H1 (cell line): ENCODE results near the gene GRIK4. TPM values are rescaled to one million over a fixed set of nuclear protein-coding genes. Genes with fewer than 3 reads are reported as not detected.

Experiments used
- CTCF ChIA-PET: fragments of 300-600 bp; sonication (Branson Sonifier 250); formaldehyde crosslinking; loops from one replicate; lab custom pipeline; 2021; ENCODE audit not compliant: partially characterized antibody; lab: Charles Lee
- POLR2A ChIA-PET: fragments of 300-600 bp; sonication (Branson Sonifier 250); formaldehyde crosslinking; loops from one replicate; lab custom pipeline; 2021; ENCODE audit warnings: inconsistent platforms; ENCODE audit not compliant: partially characterized antibody; lab: Charles Lee
- DNase-seq, 2 experiments: peaks; one replicate each; pipeline versions ENCODE4 v3.0.0 to v3.0.0-alpha.2; 2010 to 2022; ENCODE audit warnings: low spot score in 2 of 2, low read depth in 1 of 2, mixed read lengths in 1 of 2
- FAIRE-seq: peaks from 2 replicates; lab custom pipeline; 2011; peaks lifted over from hg19 to GRCh38; lab: Jason Lieb, UNC
- H2AFZ ChIP-seq: 2 replicates; pipeline ENCODE4 v1.8.1; 2012; ENCODE audit warnings: low read length, inconsistent platforms
- H2AK5ac ChIP-seq: 2 replicates; pipeline ENCODE4 v1.6.1; 2013; ENCODE audit warnings: low read depth, low read length
- H2BK120ac ChIP-seq: replicated peaks from 2 replicates; pipeline ENCODE3; 2013; ENCODE audit warnings: low read depth, low read length, inconsistent platforms
- H2BK12ac ChIP-seq: 2 replicates; pipeline ENCODE4 v1.6.1; 2013; ENCODE audit warnings: low read depth, low read length
- H2BK15ac ChIP-seq: 2 replicates; pipeline ENCODE4 v1.6.1; 2013; ENCODE audit warnings: low read length
- H2BK20ac ChIP-seq: 2 replicates; pipeline ENCODE4 v1.6.1; 2013; ENCODE audit warnings: low read length
- H2BK5ac ChIP-seq: 2 replicates; pipeline ENCODE4 v1.6.1; 2013; ENCODE audit warnings: low read depth, low read length
- H3K14ac ChIP-seq: 2 replicates; pipeline ENCODE4 v1.6.1; 2013; ENCODE audit warnings: inconsistent platforms; ENCODE audit not compliant: insufficient read length
- H3K18ac ChIP-seq: 2 replicates; pipeline ENCODE4 v1.6.1; 2013; ENCODE audit warnings: low read length; ENCODE audit errors: extremely low read depth
- H3K23ac ChIP-seq: 2 replicates; pipeline ENCODE4 v1.6.1; 2013; ENCODE audit warnings: inconsistent platforms; ENCODE audit not compliant: insufficient read length
- H3K23me2 ChIP-seq: 2 replicates; pipeline ENCODE4 v1.6.1; 2013; ENCODE audit warnings: low read depth, low read length
- H3K27ac ChIP-seq: 2 replicates; pipeline ENCODE4 v1.6.1; 2011; ENCODE audit warnings: low read depth, low read length, inconsistent platforms
- H3K27me3 ChIP-seq, 4 experiments: replicated peaks in 1 of 4; 1 replicate in 1 of 4; 2 replicates in 3 of 4; pipeline versions ENCODE4 v1.6.1 to v1.8.1; 2011 to 2013; ENCODE audit warnings: low read length in 3 of 4, mild to moderate bottlenecking in 3 of 4, inconsistent platforms in 2 of 4, mixed read lengths in 2 of 4, moderate library complexity in 1 of 4; ENCODE audit not compliant: control insufficient read depth in 3 of 4, insufficient read depth in 3 of 4; ENCODE audit errors: extremely low read depth in 1 of 4
- H3K36me3 ChIP-seq, 4 experiments: 2 replicates each; pipeline versions ENCODE4 v1.6.1 to v1.8.1; 2011 to 2013; ENCODE audit warnings: mild to moderate bottlenecking in 4 of 4, low read length in 3 of 4, moderate library complexity in 2 of 4, control low read depth in 1 of 4, inconsistent platforms in 1 of 4; ENCODE audit not compliant: insufficient read depth in 4 of 4, control insufficient read depth in 2 of 4
- H3K4ac ChIP-seq: replicated peaks from 2 replicates; pipeline ENCODE3; 2013; ENCODE audit warnings: low read length, low read depth, mixed read lengths, inconsistent platforms; ENCODE audit not compliant: insufficient read length
- H3K4me1 ChIP-seq, 4 experiments: replicated peaks in 1 of 4; 1 replicate in 1 of 4; 2 replicates in 3 of 4; pipeline versions ENCODE4 v1.6.1 to v1.8.1; 2011 to 2013; ENCODE audit warnings: low read length in 3 of 4, inconsistent platforms in 2 of 4, mixed read lengths in 1 of 4; ENCODE audit not compliant: insufficient read depth in 4 of 4, control insufficient read depth in 3 of 4
- H3K4me2 ChIP-seq, 2 experiments: 2 replicates each; pipeline versions ENCODE4 v1.6.1 to v1.8.1; 2011 to 2013; ENCODE audit warnings: low read depth in 2 of 2, low read length in 2 of 2, control low read depth in 1 of 2, inconsistent platforms in 1 of 2, mild to moderate bottlenecking in 1 of 2; ENCODE audit not compliant: insufficient read depth in 1 of 2
- H3K4me3 ChIP-seq, 4 experiments: fragments of 200-600, 300-600 bp in 1 of 4; sonication (generic), shearing (Covaris generic), sonication (Bioruptor Twin) in 1 of 4; 2 replicates each; pipeline versions ENCODE4 v1.5.1 to v1.8.1; 2011 to 2016; ENCODE audit warnings: low read length in 4 of 4, low read depth in 3 of 4, control low read depth in 2 of 4, inconsistent platforms in 2 of 4, mild to moderate bottlenecking in 2 of 4, mixed read lengths in 1 of 4, moderate library complexity in 1 of 4; ENCODE audit not compliant: insufficient read depth in 2 of 4; ENCODE audit errors: extremely low read depth in 1 of 4
- H3K56ac ChIP-seq: replicated peaks from 2 replicates; pipeline ENCODE3; 2013; ENCODE audit warnings: low read depth, mild to moderate bottlenecking, mixed read lengths, low read length, inconsistent platforms; ENCODE audit not compliant: insufficient read length
- H3K79me1 ChIP-seq: 2 replicates; pipeline ENCODE4 v1.6.1; 2013; ENCODE audit warnings: low read depth, low read length, control low read depth
- H3K79me2 ChIP-seq, 2 experiments: 2 replicates each; pipeline versions ENCODE4 v1.6.1 to v1.8.1; 2012 to 2013; ENCODE audit warnings: low read length in 2 of 2, mild to moderate bottlenecking in 2 of 2, inconsistent platforms in 1 of 2; ENCODE audit not compliant: insufficient read depth in 2 of 2, control insufficient read depth in 1 of 2
- H3K9ac ChIP-seq, 4 experiments: replicated peaks in 1 of 4; 1 replicate in 1 of 4; 2 replicates in 3 of 4; pipeline versions ENCODE4 v1.6.1 to v1.8.1; 2011 to 2013; ENCODE audit warnings: low read depth in 3 of 4, low read length in 3 of 4, control low read depth in 2 of 4, mild to moderate bottlenecking in 2 of 4, moderate library complexity in 2 of 4, inconsistent platforms in 1 of 4; ENCODE audit errors: extremely low read depth in 1 of 4
- H3K9me3 ChIP-seq, 2 experiments: 2 replicates each; pipeline versions ENCODE4 v1.6.1 to v1.8.1; 2012 to 2013; ENCODE audit warnings: mild to moderate bottlenecking in 2 of 2, moderate library complexity in 2 of 2, control low read depth in 1 of 2, inconsistent platforms in 1 of 2, low read depth in 1 of 2, low read length in 1 of 2, mixed read lengths in 1 of 2; ENCODE audit not compliant: insufficient read depth in 2 of 2
- H4K20me1 ChIP-seq, 2 experiments: replicated peaks in 1 of 2; 2 replicates each; pipeline versions ENCODE3 to v1.8.1; 2011 to 2013; ENCODE audit warnings: inconsistent platforms in 2 of 2, low read length in 2 of 2, mild to moderate bottlenecking in 1 of 2; ENCODE audit not compliant: insufficient read depth in 2 of 2, control insufficient read depth in 1 of 2
- H4K5ac ChIP-seq: 2 replicates; pipeline ENCODE4 v1.6.1; 2013; ENCODE audit warnings: low read length, low read depth, mixed read lengths, inconsistent platforms; ENCODE audit not compliant: insufficient read length
- H4K8ac ChIP-seq: 2 replicates; pipeline ENCODE4 v1.8.0; 2013; ENCODE audit warnings: mild to moderate bottlenecking, moderate library complexity, low read length, inconsistent platforms; ENCODE audit not compliant: insufficient read depth; ENCODE audit errors: extremely low read depth
- H4K91ac ChIP-seq: replicated peaks from 2 replicates; pipeline ENCODE3; 2013; ENCODE audit warnings: low read length, mixed read lengths, inconsistent platforms; ENCODE audit not compliant: insufficient read length
- KDM4A ChIP-seq: IDR thresholded peaks from one replicate; pipeline ENCODE4 v1.7.1; 2012; ENCODE audit warnings: low read depth, mild to moderate bottlenecking, moderate library complexity, low read length, inconsistent platforms; ENCODE audit not compliant: severe bottlenecking
- NANOG ChIP-seq: IDR thresholded peaks from 2 replicates; pipeline ENCODE4 v1.6.1; 2011; ENCODE audit warnings: low read length, low read depth, mild to moderate bottlenecking, inconsistent platforms; ENCODE audit not compliant: insufficient read depth, poor library complexity, severe bottlenecking
- SP2 ChIP-seq: IDR thresholded peaks from 2 replicates; pipeline ENCODE4 v1.6.1; 2012; ENCODE audit warnings: mild to moderate bottlenecking, low read length, inconsistent platforms
- WGBS, 2 experiments: shearing (Covaris generic) in 1 of 2; methylation state at CpG; one replicate each; pipeline versions ENCODE4 v1.1.6 to v1.1.7; 2013 to 2015; ENCODE audit warnings: low lambda C conversion rate in 2 of 2, mixed read lengths in 2 of 2, inconsistent platforms in 1 of 2, low coverage in 1 of 2, missing lambda C conversion rate in 1 of 2; ENCODE audit not compliant: insufficient replicate concordance in 2 of 2, insufficient coverage in 1 of 2, insufficient read length in 1 of 2; ENCODE audit errors: extremely low coverage in 1 of 2, missing lambda C conversion rate in 1 of 2; 5-methylcytosine and 5-hydroxymethylcytosine counted together
- polyA plus RNA-seq, 7 experiments: library from polyadenylated mRNA; depleted of rRNA in 3 of 7; stranded (reverse) in 5 of 7; unstranded in 2 of 7; fragments of >200 nt in 5 of 7; fragments of 200-250 nt in 2 of 7; gene quantifications; 1 replicate in 5 of 7; 2 replicates in 1 of 7; 4 replicates in 1 of 7; pipeline versions ENCODE4 v1.2.1 to v1.2.3, GENCODE V29; 2011 to 2013; ENCODE audit warnings: missing spikeins in 2 of 7, mixed read lengths in 2 of 7
- total RNA-seq: library from RNA; stranded (reverse); fragmentation: NEBNext Ultra II Directional; extraction: Animal tissue kit (Norgen Biotek cat#: 25700); gene quantifications from 2 replicates; pipeline ENCODE4 v1.2.1, GENCODE V29; 2021
- TF ChIP-seq, protein P1 (sequence below): IDR thresholded peaks from 2 replicates; pipeline ENCODE4 v1.6.1; 2012; ENCODE audit warnings: low read length, inconsistent platforms

GRIK4 gene
- total and polyA plus RNA-seq, 2 of the 8 experiments (the other 6 are each of a cell fraction or from before 2014, with no cell fraction given), result 1.2 to 2.9 TPM

DNA sequence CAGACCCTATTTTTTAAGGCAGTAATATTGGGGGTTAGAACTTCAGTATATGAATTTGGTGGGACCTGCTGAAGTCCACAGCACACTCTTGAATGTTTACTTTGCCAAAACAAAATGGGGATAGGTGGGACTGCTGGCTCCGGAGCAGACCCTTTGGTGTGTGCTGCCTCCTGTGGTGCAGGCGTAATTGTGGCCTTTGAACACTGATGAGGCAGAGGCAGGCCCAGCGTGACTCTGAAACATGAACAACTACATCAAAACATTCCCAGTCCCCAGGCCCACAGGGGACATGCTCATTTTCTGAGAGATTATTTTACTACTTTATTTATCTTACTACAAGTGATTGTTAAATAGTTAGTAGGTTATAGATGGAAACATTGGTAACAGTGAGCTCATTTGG, 287.3 kb downstream of the GRIK4 start:
- Histone ChIP-seq H3K4ac (no peak overlapping the region), H3K23ac (no peak overlapping the region)
- FAIRE-seq, result no peak
- TF ChIP-seq NANOG (peak; percentile 48), KDM4A (no peak), SP2 (no peak)
- TF ChIP-seq, protein P1, sequence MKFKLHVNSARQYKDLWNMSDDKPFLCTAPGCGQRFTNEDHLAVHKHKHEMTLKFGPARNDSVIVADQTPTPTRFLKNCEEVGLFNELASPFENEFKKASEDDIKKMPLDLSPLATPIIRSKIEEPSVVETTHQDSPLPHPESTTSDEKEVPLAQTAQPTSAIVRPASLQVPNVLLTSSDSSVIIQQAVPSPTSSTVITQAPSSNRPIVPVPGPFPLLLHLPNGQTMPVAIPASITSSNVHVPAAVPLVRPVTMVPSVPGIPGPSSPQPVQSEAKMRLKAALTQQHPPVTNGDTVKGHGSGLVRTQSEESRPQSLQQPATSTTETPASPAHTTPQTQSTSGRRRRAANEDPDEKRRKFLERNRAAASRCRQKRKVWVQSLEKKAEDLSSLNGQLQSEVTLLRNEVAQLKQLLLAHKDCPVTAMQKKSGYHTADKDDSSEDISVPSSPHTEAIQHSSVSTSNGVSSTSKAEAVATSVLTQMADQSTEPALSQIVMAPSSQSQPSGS, result no peak

More for the DNA sequence above, 287.3 kb downstream of the GRIK4 start:
- no peak overlapping the region for H4K91ac ChIP-seq
- H3K79me1 ChIP-seq, result no peaks in the 10 kb centered on the region
- H3K79me2 ChIP-seq, result no peaks in the 10 kb centered on the region
- H3K27ac ChIP-seq, result no peak overlapping the region
- ChIA-PET CTCF (interaction anchor here (1.0 to 4.5 kb wide), 7 partner anchors 8 to 115 kb away, joined by 3 to 24 read pairs (median 4); no protein-coding TSS in a partner anchor), POLR2A (no interaction called here)
- H2BK20ac ChIP-seq, result no peak overlapping the region
- no peak overlapping the region for H2BK12ac ChIP-seq
- no peaks in the 10 kb centered on the region; a peak in 1 of 7 replicates for H3K4me1 ChIP-seq
- no peaks in the 10 kb centered on the region; a peak in 1 of 7 replicates for H3K27me3 ChIP-seq
- no peaks in the 10 kb centered on the region for H3K9me3 ChIP-seq
- H2AK5ac ChIP-seq, result no peak overlapping the region
- H3K18ac ChIP-seq, result no peak overlapping the region
- H4K20me1 ChIP-seq, result no peaks in the 10 kb centered on the region
- H3K14ac ChIP-seq, result no peak overlapping the region
- H2BK120ac ChIP-seq, result no peak overlapping the region
- no peaks in the 10 kb centered on the region for H3K36me3 ChIP-seq
- no peak overlapping the region; a peak in 1 of 7 replicates for H3K9ac ChIP-seq
- WGBS, 2 experiments, result 81% methylated on average over 3 of the region's 3 CpGs; no CpG with 5 or more reads in 1 of the 2 experiments
- no peak overlapping the region for H2AFZ ChIP-seq
- no peak overlapping the region for H3K56ac ChIP-seq
- H4K8ac ChIP-seq, result no peak overlapping the region
- no peak overlapping the region for H2BK5ac ChIP-seq
- DNase-seq, result no peak
- H2BK15ac ChIP-seq, result no peak overlapping the region
- no peak overlapping the region for H3K4me2 ChIP-seq
- no peak overlapping the region for H3K4me3 ChIP-seq
- no peaks in the 10 kb centered on the region; the same call in 1 of the 2 replicates for H3K23me2 ChIP-seq
- no peak overlapping the region for H4K5ac ChIP-seq
